ENCODE data around the gene PPFIA2.
A peak's percentile ranks its signal among the peaks of the same experiment; 100 is the strongest.

DNA sequence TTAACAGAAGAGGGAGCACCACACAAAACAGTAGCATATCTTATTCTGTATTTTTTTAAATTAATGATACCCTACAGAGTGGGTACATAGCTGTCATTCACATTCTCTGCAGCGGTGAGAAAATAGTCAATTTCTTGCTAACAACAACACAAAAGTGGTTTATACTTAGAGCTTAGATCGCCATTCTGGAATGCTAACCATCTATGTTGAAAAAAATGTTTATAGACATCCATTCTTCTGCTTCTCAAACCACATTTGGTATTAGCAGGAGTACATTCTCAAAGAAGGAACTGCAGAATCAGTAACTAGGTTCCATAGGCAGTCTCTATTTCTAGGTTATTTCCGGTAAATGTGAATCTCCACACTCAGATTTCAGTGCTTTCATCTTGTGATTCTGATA, 185.9 kb downstream of the PPFIA2 start:
- peak; percentile 17; the same call in 1 of the 2 replicates for TF ChIP-seq CTCF (conservative IDR thresholded peaks at IDR 0.05)
- no peak for TF ChIP-seq ZFX (IDR thresholded peaks at IDR 0.05)
